ENCODE measurements around the gene FXYD3.

- TF ChIP-seq POLR2AphosphoS5 (IDR thresholded peaks at IDR 0.05; ENCODE audit: low read depth): no peak
- TF ChIP-seq CTCF (conservative IDR thresholded peaks at IDR 0.05; ENCODE audit: low read depth in 2 of 2): no peak
- TF ChIP-seq EZH2 (IDR thresholded peaks at IDR 0.05; ENCODE audit: low read depth, unreplicated experiment): no peak
- TF ChIP-seq ZNF462 (CRISPR knock-in tag; IDR thresholded peaks at IDR 0.05): no peak
- TF ChIP-seq NANOG (IDR thresholded peaks at IDR 0.05; ENCODE audit: borderline replicate concordance): no peak
- TF ChIP-seq EZH2phosphoT487 (IDR thresholded peaks at IDR 0.05; ENCODE audit: unreplicated experiment): no peak
- no peak for TF ChIP-seq REST (IDR thresholded peaks at IDR 0.05; ENCODE audit: unreplicated experiment)
- no peak for TF ChIP-seq CREB1 (CRISPR knock-in tag; IDR thresholded peaks at IDR 0.05; ENCODE audit: low read depth)
- TF ChIP-seq JUNB (IDR thresholded peaks at IDR 0.05; ENCODE audit: unreplicated experiment): no peak
These were observed 10.0 kb upstream of the FXYD3 start for GRCh38 chr19:35105411-35106290.

Measured in GM23338 (cell line).